Liver (tissue), 9 donors: Measurements from ENCODE around the gene PPFIBP2. TPM values are rescaled to one million over a fixed set of nuclear protein-coding genes. Genes with fewer than 3 reads are reported as not detected.

ENCODE experiments used
- DNase-seq: peaks from one replicate; pipeline ENCODE4 v3.0.0-alpha.2; 2017; ENCODE audit warnings: low spot score
- H3K27ac ChIP-seq, 2 donors: one replicate each; pipeline ENCODE4 v1.7.0; 2013; ENCODE audit warnings: inconsistent platforms in 2 of 2, low read length in 2 of 2, control low read depth in 1 of 2, low read depth in 1 of 2, mild to moderate bottlenecking in 1 of 2
- H3K27me3 ChIP-seq, 4 donors: one replicate each; pipeline versions ENCODE4 v1.6.1 to v1.7.0; 2013; ENCODE audit warnings: low read length in 3 of 4, inconsistent platforms in 1 of 4, mild to moderate bottlenecking in 1 of 4, moderate library complexity in 1 of 4; ENCODE audit not compliant: control insufficient read depth in 4 of 4, insufficient read depth in 4 of 4
- H3K36me3 ChIP-seq, 4 donors: one replicate each; pipeline versions ENCODE4 v1.6.1 to v1.7.0; 2013; ENCODE audit warnings: low read length in 3 of 4, mild to moderate bottlenecking in 3 of 4, low read depth in 1 of 4, moderate library complexity in 1 of 4; ENCODE audit not compliant: control insufficient read depth in 4 of 4, insufficient read depth in 3 of 4
- H3K4me1 ChIP-seq, 4 donors: one replicate each; pipeline versions ENCODE4 v1.6.1 to v1.7.0; 2013; ENCODE audit warnings: low read length in 3 of 4, mild to moderate bottlenecking in 3 of 4, moderate library complexity in 1 of 4; ENCODE audit not compliant: control insufficient read depth in 4 of 4, insufficient read depth in 4 of 4
- H3K4me3 ChIP-seq, 3 donors: one replicate each; pipeline versions ENCODE4 v1.6.1 to v1.7.0; 2013; ENCODE audit warnings: low read length in 3 of 3, control low read depth in 1 of 3, low read depth in 1 of 3, mild to moderate bottlenecking in 1 of 3
- H3K9ac ChIP-seq, 2 donors: one replicate each; pipeline ENCODE4 v1.7.0; 2013; ENCODE audit warnings: low read length in 2 of 2, mild to moderate bottlenecking in 2 of 2, moderate library complexity in 2 of 2, control low read depth in 1 of 2, low read depth in 1 of 2
- H3K9me3 ChIP-seq, 4 donors: one replicate each; pipeline versions ENCODE4 v1.6.1 to v1.7.0; 2013; ENCODE audit warnings: low read length in 3 of 4; ENCODE audit not compliant: control insufficient read depth in 4 of 4
- EGR1 ChIP-seq, 2 donors: IDR thresholded peaks; 2 replicates each; pipeline ENCODE4 v1.6.1; 2016 to 2018; ENCODE audit warnings: antibody characterized with exemption in 2 of 2, low read depth in 2 of 2
- FOXA1 ChIP-seq: IDR thresholded peaks from 2 replicates; pipeline ENCODE4 v1.6.1; 2016; ENCODE audit warnings: antibody characterized with exemption
- FOXA2 ChIP-seq: IDR thresholded peaks from 2 replicates; pipeline ENCODE4 v1.6.1; 2016; ENCODE audit warnings: antibody characterized with exemption
- GABPA ChIP-seq, 2 donors: IDR thresholded peaks in 1 of 2; conservative IDR thresholded peaks in 1 of 2; 2 replicates each; pipeline ENCODE4 v1.6.1; 2016; ENCODE audit warnings: antibody characterized with exemption in 2 of 2, mild to moderate bottlenecking in 1 of 2, moderate library complexity in 1 of 2
- HNF4G ChIP-seq: IDR thresholded peaks from 2 replicates; pipeline ENCODE4 v1.6.1; 2016; ENCODE audit warnings: antibody characterized with exemption
- NR2F2 ChIP-seq: IDR thresholded peaks from 2 replicates; pipeline ENCODE4 v1.6.1; 2016; ENCODE audit warnings: antibody characterized with exemption
- REST ChIP-seq: IDR thresholded peaks from 2 replicates; pipeline ENCODE4 v1.6.1; 2016; ENCODE audit warnings: antibody characterized with exemption, mild to moderate bottlenecking
- RXRA ChIP-seq, 2 donors: IDR thresholded peaks; 2 replicates each; pipeline ENCODE4 v1.6.1; 2017 to 2018; ENCODE audit warnings: antibody characterized with exemption in 2 of 2, mild to moderate bottlenecking in 1 of 2
- SP1 ChIP-seq: IDR thresholded peaks from 2 replicates; pipeline ENCODE4 v1.6.1; 2018; ENCODE audit warnings: antibody characterized with exemption, mild to moderate bottlenecking
- TAF1 ChIP-seq: conservative IDR thresholded peaks from 2 replicates; pipeline ENCODE4 v1.6.1; 2016; ENCODE audit warnings: antibody characterized with exemption, mild to moderate bottlenecking
- YY1 ChIP-seq: IDR thresholded peaks from 2 replicates; pipeline ENCODE4 v1.6.1; 2016; ENCODE audit warnings: antibody characterized with exemption, mild to moderate bottlenecking
- WGBS: extraction: QIAGEN DNeasy Blood & Tissue Kit; methylation state at CpG from one replicate; pipeline ENCODE4 v1.1.7; 2013; 5-methylcytosine and 5-hydroxymethylcytosine counted together
- polyA plus RNA-seq, 2 donors: library from polyadenylated mRNA; stranded (reverse) in 1 of 2; unstranded in 1 of 2; fragments of 200-250 nt in 1 of 2; fragments of >200 nt in 1 of 2; fragmentation: Nextera tagmentation in 1 of 2; extraction: Ambion mirVana in 1 of 2; gene quantifications; one replicate each; pipeline versions ENCODE4 v1.2.1 to v1.2.3, GENCODE V29; 2013 to 2015
- total RNA-seq, 2 donors: library from RNA; depleted of rRNA; stranded (reverse); fragments of >200 nt; gene quantifications; one replicate each; pipeline ENCODE4 v1.2.3, GENCODE V29; 2014
- TF ChIP-seq, protein P1 (sequence below): fragments of 150-350 bp; IDR thresholded peaks from 2 replicates; pipeline ENCODE4 v1.5.1; 2017; ENCODE audit warnings: improper control_type of control experiment, low read depth, low read length; ENCODE audit not compliant: missing input control
- TF ChIP-seq, protein P2 (sequence below): IDR thresholded peaks from 2 replicates; pipeline ENCODE4 v1.6.1; 2016; ENCODE audit warnings: antibody characterized with exemption
- donor health status: healthy.
- donor health status: healthy.
- donor health status: healthy.
- donor health status: healthy.
- donor health status: healthy.

Gene PPFIBP2
- total and polyA plus RNA-seq, 4 donors, result 19.6 to 80.0 (median 23.2) TPM

DNA sequence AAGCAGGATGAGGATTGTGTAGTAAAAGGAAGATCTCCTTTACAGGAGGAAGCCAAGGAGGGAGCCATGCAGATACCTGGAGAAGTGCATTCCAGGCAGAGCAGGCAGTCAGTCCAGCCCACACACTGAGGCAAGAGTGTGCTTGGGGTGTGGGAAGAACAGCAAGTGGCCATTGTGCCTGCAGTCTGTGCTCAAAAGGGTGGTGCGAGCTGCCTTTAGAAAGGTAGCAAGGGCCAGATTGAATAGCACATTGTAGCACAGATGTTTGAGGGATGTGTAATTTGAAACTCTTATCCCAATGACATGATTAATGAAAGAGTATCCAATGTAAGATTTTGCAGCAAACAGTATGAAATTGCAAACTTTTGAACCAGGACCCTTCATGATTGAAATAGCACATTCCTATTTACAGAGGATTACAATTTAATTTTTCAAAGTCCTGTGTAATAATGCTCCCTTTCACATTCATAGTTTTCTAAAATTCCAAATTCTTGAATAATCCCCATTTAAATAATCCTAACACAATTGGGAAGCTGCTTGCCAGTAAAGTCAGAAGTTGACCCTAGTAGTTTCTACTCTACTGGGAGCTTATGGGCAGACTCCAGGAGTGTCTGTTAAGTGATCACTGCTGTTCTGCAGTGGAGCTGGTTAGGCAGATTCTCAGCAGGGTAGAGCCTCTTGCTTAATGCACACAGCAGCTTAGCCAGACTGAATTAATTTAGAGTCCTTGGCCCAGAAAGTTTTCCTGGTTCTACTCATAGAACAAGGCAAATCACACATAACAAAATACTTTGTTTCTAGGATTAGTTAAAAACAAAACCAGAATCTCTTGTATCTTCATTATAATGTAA lies 81.4 kb downstream of the PPFIBP2 start:
- Histone ChIP-seq H3K27me3 (no peaks in the 10 kb centered on the region), H3K4me3 (no peak overlapping the region), H3K36me3 (peaks cover 0 to 7% (median 1%) of the 10 kb centered on the region in 4 donors), H3K27ac (no peak overlapping the region), H3K9me3 (no peaks in the 10 kb centered on the region), H3K4me1 (peaks cover 4 to 35% (median 16%) of the 10 kb centered on the region in 4 donors), H3K9ac (no peak overlapping the region)
- TF ChIP-seq SP1 (no peak), RXRA (IDR thresholded peaks at IDR 0.05) (no peak), FOXA1 (no peak), EGR1 (IDR thresholded peaks at IDR 0.05; ENCODE audit: low read depth in 2 of 2) (no peak), HNF4G (no peak), NR2F2 (no peak), YY1 (no peak), GABPA (IDR thresholded peaks at IDR 0.05 in 1 of 2, conservative IDR thresholded peaks at IDR 0.05 in 1 of 2) (no peak)
- 98% methylated on average over 1 of the region's 1 CpG for WGBS
- DNase-seq, result no peak

- Histone ChIP-seq H3K9me3 (no peaks in the 10 kb centered on the region), H3K27me3 (no peaks in the 10 kb centered on the region), H3K4me3 (no peak overlapping the region), H3K9ac (no peak overlapping the region), H3K27ac (no peak overlapping the region), H3K4me1 (peaks cover 6 to 37% (median 21%) of the 10 kb centered on the region in 4 donors), H3K36me3 (peaks cover 0 to 7% (median 2%) of the 10 kb centered on the region in 4 donors)
- DNase-seq, result no peak
- TF ChIP-seq NR2F2, result no peak
- no peak for TF ChIP-seq FOXA1
- no peak for TF ChIP-seq REST
- no peak for TF ChIP-seq FOXA2
- TF ChIP-seq EGR1 (IDR thresholded peaks at IDR 0.05; ENCODE audit: low read depth in 2 of 2), result no peak
- TF ChIP-seq, protein P1, sequence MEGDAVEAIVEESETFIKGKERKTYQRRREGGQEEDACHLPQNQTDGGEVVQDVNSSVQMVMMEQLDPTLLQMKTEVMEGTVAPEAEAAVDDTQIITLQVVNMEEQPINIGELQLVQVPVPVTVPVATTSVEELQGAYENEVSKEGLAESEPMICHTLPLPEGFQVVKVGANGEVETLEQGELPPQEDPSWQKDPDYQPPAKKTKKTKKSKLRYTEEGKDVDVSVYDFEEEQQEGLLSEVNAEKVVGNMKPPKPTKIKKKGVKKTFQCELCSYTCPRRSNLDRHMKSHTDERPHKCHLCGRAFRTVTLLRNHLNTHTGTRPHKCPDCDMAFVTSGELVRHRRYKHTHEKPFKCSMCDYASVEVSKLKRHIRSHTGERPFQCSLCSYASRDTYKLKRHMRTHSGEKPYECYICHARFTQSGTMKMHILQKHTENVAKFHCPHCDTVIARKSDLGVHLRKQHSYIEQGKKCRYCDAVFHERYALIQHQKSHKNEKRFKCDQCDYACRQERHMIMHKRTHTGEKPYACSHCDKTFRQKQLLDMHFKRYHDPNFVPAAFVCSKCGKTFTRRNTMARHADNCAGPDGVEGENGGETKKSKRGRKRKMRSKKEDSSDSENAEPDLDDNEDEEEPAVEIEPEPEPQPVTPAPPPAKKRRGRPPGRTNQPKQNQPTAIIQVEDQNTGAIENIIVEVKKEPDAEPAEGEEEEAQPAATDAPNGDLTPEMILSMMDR, result no peak
- TF ChIP-seq TAF1, result no peak
- TF ChIP-seq, protein P2, sequence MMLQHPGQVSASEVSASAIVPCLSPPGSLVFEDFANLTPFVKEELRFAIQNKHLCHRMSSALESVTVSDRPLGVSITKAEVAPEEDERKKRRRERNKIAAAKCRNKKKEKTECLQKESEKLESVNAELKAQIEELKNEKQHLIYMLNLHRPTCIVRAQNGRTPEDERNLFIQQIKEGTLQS, result no peak
- WGBS, result 98% methylated on average over 2 of the region's 2 CpGs
These were observed 82.2 kb downstream of the PPFIBP2 start for GRCh38 chr11:7595951-7596350.
